Erythroblast (primary cell): Measurements from ENCODE around the gene CRYZL1.

Experiments
- DNase-seq, 2 experiments: peaks; one replicate each; lab custom pipeline; 2025; lab: John Stamatoyannopoulos, UW
- GATA1 ChIP-seq: IDR thresholded peaks from 2 replicates; pipeline ENCODE4 v1.6.1; 2011; ENCODE audit warnings: low read depth, mild to moderate bottlenecking, control low read depth, low read length, moderate library complexity
- POLR2A ChIP-seq: IDR thresholded peaks from 2 replicates; pipeline ENCODE4 v1.6.1; 2011; ENCODE audit warnings: mild to moderate bottlenecking, low read length

The CRYZL1 gene

DNA sequence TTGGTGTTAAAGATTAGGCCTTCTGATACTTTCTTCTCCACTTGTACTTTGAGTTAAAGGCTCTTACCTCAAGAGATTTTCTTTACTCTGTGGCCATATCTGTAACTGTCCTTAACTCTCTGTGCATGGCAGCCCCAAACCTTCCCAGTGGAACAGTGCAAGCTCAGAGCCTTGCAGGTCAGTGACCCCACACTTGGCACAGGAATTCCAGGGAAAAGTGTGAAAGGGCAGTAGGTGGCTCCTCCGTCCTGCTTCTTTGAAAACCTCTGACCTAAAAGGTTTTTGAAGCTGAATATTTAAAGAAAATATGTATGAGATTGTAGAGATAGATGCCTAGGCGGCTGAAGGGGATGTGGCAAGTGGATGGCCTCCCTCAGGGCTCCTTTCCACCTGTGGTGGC lies 27.1 kb upstream of the CRYZL1 start:
- DNase-seq: no peak
- TF ChIP-seq GATA1 (no peak), POLR2A (no peak)

- TF ChIP-seq POLR2A: no peak
- no peak for TF ChIP-seq GATA1
- DNase-seq: no peak
Observed at GRCh38 chr21:33668180-33668579, 26.6 kb upstream of the CRYZL1 start.

DNA sequence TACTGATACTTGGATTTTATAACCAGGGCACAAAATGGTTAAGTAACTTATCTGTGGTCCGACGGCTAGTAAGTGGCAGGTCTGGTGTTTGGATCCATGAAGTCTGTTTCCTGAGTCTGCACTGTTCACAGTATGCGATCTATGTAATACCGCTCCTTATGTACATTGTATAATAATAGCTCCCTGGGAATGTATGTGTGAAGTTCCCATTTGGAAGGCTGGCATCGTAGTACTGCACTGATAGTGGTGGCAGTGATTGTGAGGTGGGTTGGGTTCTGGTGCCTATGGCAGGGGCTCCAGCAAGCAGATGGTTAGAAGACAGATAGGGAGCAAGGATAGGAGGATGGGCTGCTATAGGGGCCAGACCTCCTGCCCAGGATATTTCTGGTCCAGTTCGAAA lies 26.1 kb upstream of the CRYZL1 start:
- TF ChIP-seq GATA1 (no peak), POLR2A (no peak)
- no peak for DNase-seq

- TF ChIP-seq GATA1: no peak
- no peak for TF ChIP-seq POLR2A
- no peak for DNase-seq
Observed at GRCh38 chr21:33666153-33666552, 24.6 kb upstream of the CRYZL1 start.

DNA sequence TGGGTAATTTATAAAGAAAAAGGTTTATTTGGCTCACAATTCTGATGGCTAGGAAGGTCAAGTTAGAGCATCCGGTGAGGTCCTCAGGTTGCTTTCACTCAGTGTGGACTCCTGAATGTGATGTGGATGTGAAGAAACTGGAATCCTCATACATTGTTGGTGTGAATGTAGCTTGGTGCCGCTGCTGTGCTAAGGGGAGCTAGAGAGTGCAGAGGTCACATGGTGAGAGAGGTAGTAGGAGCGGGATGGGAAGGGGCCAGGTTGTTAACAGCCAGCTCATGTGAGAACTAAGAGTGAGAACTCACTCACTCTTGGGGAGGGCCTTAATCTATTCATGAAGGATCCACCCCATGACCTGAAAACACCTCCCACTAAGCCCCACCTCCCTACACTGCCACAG lies 22.6 kb upstream of the CRYZL1 start:
- no peak for DNase-seq
- TF ChIP-seq POLR2A (no peak), GATA1 (no peak)

DNA sequence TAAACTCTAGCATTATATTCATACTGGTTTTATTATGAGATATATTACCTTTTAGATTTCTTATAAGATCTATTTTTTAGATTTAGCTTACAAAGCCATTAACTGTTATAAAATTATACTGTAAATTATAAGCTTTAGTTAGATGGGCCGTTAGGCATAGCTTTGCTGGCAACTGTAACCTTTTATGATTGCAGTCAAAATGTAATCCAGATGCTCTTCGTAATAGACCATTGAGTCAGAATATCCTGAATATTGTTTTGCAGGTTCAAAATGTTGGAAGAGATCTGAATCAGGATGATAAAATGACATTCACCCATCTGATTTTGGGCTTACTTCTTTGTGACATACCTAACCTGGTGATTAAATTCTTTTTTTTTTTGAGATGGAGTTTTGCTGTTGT lies 21.7 kb upstream of the CRYZL1 start:
- no peak for DNase-seq
- TF ChIP-seq POLR2A: no peak
- no peak for TF ChIP-seq GATA1

DNA sequence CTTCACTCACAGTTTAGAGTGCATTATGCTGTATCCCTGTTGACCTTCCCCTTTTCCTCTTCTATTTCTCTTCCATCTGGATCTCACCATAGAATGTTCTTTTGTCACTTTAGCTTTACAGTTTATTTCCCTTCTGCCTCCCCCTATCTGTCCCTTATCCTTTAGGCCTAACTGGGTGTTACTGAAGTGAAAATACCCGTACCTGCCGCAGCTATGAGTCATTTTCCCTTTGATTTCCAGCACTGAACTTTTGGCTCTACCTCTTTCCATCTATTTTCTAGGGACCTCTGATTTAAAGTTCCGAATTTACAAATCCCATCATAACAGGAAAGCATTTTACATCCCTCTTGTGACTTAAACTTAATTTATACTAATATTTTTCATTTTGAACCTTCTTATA lies 20.5 kb upstream of the CRYZL1 start:
- no peak for TF ChIP-seq GATA1
- TF ChIP-seq POLR2A: no peak
- no peak for DNase-seq

GRCh38 chr21:33661146-33661545 lies 19.6 kb upstream of the CRYZL1 start:
- TF ChIP-seq GATA1: no peak
- no peak for TF ChIP-seq POLR2A
- no peak for DNase-seq

DNA sequence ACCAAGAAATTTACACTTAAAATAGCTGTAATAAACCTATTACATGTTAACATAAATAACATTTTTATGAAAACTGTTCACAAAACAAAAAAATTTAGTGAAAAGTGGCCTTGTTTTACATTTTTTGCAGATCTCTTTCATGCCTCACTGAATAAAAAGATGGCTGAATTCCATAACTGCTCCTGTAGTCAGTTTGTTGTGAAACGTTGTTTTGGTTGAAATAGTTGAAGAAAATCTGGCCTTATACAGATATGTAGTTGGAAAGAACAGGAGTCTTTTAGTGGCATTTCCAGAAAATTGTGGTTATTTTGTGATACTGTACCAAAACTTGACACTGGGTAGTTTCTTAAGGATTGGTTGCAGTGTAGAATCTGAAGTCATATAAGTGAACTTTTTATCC lies 18.9 kb upstream of the CRYZL1 start:
- DNase-seq: no peak
- TF ChIP-seq GATA1: no peak
- TF ChIP-seq POLR2A: no peak

DNA sequence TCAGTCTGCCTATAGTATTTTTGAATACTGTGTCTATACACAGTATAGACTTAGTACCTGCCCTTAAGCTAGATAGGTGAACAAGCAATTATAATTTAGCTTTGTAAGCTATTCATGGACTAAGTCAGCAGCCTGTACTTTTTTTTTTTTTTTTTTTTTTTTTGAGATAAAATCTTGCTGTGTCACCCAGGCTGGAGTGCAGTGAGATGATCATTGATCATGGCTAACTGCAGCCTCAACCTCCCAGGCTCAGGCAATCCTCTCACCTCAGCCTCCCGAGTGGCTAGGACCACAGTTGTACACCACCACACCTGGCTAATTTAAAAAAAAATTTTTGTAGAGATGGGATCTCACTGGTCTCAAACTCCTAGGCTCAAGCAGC lies 18.0 kb upstream of the CRYZL1 start:
- TF ChIP-seq POLR2A: no peak
- no peak for TF ChIP-seq GATA1

DNA sequence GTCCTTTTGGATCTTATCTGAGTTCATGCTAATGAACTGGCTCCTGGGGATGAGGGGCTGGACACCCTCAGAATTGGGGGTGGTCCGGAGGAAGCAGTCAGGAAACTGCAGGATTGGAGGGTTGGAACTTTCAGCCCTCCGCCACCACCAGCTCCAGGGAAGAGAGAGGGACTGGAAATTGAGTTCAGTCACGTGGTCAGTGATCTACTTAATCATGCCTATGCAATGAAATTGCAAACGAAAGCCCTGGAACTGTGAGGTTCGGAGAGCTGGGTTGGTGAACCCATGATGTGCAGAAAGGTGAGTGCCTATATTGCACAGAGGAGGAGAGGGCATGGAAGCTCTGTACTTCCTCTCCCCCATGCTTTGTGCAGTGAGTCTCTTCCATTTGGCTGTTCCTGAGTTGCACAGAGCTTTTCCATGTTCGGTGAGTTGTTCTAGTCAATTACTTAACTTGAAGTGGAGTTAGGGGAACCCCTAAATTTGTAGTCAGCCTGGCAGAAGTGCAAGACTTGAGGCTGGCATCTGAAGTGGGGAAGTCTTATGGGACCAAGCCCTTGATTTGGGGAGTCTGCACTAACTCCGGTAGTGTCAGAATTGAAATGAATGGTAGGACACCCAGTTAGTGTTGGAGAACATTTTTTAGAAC lies 17.5 kb upstream of the CRYZL1 start:
- no peak for TF ChIP-seq POLR2A
- TF ChIP-seq GATA1: no peak

More for the DNA sequence above, 18.0 kb upstream of the CRYZL1 start:
- DNase-seq: peak; percentile 9 to 25

GRCh38 chr21:33657124-33657820 lies 15.7 kb upstream of the CRYZL1 start:
- DNase-seq: no peak
- TF ChIP-seq GATA1: no peak
- TF ChIP-seq POLR2A: no peak

More for the DNA sequence above, 17.5 kb upstream of the CRYZL1 start:
- DNase-seq: no peak

- no peak for TF ChIP-seq GATA1
- TF ChIP-seq POLR2A: no peak
- no peak for DNase-seq
Observed at GRCh38 chr21:33655588-33656221, 14.2 kb upstream of the CRYZL1 start.

GRCh38 chr21:33654412-33654811 lies 12.9 kb upstream of the CRYZL1 start:
- TF ChIP-seq POLR2A (no peak), GATA1 (no peak)
- DNase-seq: no peak

DNA sequence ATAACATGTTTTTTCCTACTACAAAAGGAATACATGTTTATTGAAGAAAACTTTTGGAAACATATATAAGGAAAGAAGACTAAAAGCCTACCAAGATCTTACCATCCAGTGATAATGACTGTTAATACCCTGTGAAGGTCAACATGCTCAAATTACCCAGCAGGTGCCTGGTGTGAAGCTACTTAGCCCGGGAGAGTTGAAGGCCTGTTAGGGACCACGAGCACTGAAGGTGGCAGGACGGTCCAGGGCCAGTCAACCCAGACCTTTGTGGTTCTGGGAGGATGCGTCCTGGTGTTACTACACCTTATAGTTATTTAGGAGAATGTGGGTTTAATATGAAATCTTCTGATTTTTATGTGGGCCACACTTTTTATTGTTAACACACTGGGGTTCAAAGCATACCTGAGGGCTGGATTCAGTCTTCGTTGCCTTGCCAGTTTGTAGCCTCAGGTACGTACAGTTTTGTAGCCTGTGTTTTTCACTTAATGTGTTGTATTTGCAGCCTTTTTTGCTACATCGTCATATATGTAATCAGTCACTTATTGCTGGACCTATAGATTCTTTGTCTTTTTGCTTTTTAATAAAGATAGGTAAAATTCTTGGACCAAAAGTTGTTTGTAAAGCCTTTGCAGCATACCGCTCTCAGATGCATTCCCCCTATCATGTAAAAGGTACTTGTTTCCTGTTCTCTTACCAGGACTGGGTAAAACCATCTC lies 10.6 kb upstream of the CRYZL1 start:
- TF ChIP-seq GATA1 (no peak), POLR2A (no peak)
- no peak for DNase-seq
